Measurements from ENCODE around the gene ROBO4. TPM values are rescaled to one million over a fixed set of nuclear protein-coding genes. Genes with fewer than 3 reads are reported as not detected.
A peak's percentile ranks its signal among the peaks of the same experiment; 100 is the strongest.

Gene ROBO4
- total and polyA plus RNA-seq, 2 of the 13 experiments (the other 11 are each of a cell fraction or from before 2014, with no cell fraction given) = 0.07 to 1.1 TPM

DNA sequence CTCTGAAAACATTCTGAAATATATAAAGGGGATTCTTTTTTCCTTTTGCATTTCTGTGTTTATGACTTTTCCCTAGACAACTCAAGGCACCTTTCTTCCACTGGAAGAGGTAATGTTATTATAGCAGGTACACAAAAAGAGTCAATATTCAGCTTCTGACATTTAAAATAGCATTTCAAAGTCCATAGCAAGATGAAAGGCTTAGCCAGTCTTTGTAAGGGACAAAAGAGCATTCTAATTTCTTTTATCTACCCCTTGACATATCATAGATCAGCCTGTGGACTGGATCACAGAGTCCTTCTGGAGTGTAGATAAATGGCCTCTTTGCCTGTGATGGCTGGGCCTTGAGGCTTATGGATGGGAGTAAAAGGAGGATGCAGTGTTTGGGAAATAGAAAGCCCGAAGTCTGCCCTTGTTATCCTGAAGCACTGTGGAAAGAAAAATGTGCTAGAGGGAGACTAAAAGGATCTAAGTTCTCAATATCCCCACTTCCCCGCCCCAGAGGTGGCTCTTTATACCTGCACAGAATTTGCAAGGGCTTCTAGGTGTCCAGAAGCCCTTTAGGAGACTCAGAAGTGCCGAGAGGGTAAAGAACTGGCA is 39.8 kb upstream of the ROBO4 start (continued):
- TF ChIP-seq PAWR (CRISPR knock-in tag; IDR thresholded peaks at IDR 0.05; ENCODE audit: borderline replicate concordance) = no peak
- TF ChIP-seq FOSL1 (CRISPR knock-in tag; IDR thresholded peaks at IDR 0.05; ENCODE audit: borderline replicate concordance) = no peak
- TF ChIP-seq, protein P1, sequence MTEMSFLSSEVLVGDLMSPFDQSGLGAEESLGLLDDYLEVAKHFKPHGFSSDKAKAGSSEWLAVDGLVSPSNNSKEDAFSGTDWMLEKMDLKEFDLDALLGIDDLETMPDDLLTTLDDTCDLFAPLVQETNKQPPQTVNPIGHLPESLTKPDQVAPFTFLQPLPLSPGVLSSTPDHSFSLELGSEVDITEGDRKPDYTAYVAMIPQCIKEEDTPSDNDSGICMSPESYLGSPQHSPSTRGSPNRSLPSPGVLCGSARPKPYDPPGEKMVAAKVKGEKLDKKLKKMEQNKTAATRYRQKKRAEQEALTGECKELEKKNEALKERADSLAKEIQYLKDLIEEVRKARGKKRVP (CRISPR knock-in tag; IDR thresholded peaks at IDR 0.05) = no peak
- TF ChIP-seq, protein P2, sequence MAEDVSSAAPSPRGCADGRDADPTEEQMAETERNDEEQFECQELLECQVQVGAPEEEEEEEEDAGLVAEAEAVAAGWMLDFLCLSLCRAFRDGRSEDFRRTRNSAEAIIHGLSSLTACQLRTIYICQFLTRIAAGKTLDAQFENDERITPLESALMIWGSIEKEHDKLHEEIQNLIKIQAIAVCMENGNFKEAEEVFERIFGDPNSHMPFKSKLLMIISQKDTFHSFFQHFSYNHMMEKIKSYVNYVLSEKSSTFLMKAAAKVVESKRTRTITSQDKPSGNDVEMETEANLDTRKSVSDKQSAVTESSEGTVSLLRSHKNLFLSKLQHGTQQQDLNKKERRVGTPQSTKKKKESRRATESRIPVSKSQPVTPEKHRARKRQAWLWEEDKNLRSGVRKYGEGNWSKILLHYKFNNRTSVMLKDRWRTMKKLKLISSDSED (CRISPR knock-in tag; IDR thresholded peaks at IDR 0.05) = no peak
- TF ChIP-seq GATA4 (IDR thresholded peaks at IDR 0.05; ENCODE audit: borderline replicate concordance, low read depth) = peak; percentile 39; the same call in 1 of the 2 replicates
- no peak for TF ChIP-seq GZF1 (CRISPR knock-in tag; IDR thresholded peaks at IDR 0.05)
- TF ChIP-seq ZNF878 (CRISPR knock-in tag; IDR thresholded peaks at IDR 0.05) = no peak
- TF ChIP-seq JUNB (CRISPR knock-in tag; IDR thresholded peaks at IDR 0.05; ENCODE audit: borderline replicate concordance) = no peak
- TF ChIP-seq MED8 (CRISPR knock-in tag; IDR thresholded peaks at IDR 0.05; ENCODE audit: insufficient replicate concordance) = no peak
- TF ChIP-seq, protein P3, sequence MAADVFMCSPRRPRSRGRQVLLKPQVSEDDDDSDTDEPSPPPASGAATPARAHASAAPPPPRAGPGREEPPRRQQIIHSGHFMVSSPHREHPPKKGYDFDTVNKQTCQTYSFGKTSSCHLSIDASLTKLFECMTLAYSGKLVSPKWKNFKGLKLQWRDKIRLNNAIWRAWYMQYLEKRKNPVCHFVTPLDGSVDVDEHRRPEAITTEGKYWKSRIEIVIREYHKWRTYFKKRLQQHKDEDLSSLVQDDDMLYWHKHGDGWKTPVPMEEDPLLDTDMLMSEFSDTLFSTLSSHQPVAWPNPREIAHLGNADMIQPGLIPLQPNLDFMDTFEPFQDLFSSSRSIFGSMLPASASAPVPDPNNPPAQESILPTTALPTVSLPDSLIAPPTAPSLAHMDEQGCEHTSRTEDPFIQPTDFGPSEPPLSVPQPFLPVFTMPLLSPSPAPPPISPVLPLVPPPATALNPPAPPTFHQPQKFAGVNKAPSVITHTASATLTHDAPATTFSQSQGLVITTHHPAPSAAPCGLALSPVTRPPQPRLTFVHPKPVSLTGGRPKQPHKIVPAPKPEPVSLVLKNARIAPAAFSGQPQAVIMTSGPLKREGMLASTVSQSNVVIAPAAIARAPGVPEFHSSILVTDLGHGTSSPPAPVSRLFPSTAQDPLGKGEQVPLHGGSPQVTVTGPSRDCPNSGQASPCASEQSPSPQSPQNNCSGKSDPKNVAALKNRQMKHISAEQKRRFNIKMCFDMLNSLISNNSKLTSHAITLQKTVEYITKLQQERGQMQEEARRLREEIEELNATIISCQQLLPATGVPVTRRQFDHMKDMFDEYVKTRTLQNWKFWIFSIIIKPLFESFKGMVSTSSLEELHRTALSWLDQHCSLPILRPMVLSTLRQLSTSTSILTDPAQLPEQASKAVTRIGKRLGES (CRISPR knock-in tag; IDR thresholded peaks at IDR 0.05; ENCODE audit: borderline replicate concordance) = no peak
- no peak for TF ChIP-seq ZNF329 (CRISPR knock-in tag; IDR thresholded peaks at IDR 0.05; ENCODE audit: low read depth)
- TF ChIP-seq ZNF550 (CRISPR knock-in tag; IDR thresholded peaks at IDR 0.05; ENCODE audit: borderline replicate concordance) = no peak
- TF ChIP-seq RARA (CRISPR knock-in tag; IDR thresholded peaks at IDR 0.05) = no peak; the same call in 1 of the 2 replicates
- TF ChIP-seq ZFP36L2 (CRISPR knock-in tag; IDR thresholded peaks at IDR 0.05) = no peak
- TF ChIP-seq, protein P4, sequence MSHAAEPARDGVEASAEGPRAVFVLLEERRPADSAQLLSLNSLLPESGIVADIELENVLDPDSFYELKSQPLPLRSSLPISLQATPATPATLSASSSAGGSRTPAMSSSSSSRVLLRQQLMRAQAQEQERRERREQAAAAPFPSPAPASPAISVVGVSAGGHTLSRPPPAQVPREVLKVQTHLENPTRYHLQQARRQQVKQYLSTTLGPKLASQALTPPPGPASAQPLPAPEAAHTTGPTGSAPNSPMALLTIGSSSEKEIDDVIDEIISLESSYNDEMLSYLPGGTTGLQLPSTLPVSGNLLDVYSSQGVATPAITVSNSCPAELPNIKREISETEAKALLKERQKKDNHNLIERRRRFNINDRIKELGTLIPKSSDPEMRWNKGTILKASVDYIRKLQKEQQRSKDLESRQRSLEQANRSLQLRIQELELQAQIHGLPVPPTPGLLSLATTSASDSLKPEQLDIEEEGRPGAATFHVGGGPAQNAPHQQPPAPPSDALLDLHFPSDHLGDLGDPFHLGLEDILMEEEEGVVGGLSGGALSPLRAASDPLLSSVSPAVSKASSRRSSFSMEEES (CRISPR knock-in tag; IDR thresholded peaks at IDR 0.05) = no peak
- TF ChIP-seq EP300 (IDR thresholded peaks at IDR 0.05; ENCODE audit: low read depth in 2 of 2, low read length in 2 of 2) = peak in 1 of 2 experiments; percentile 78; a peak in 2 of 4 replicates
- peak; percentile 35; the same call in 1 of the 2 replicates for TF ChIP-seq EP300 (CRISPR knock-in tag; IDR thresholded peaks at IDR 0.05; ENCODE audit: borderline replicate concordance)
- no peak for TF ChIP-seq ATRX (CRISPR knock-in tag; IDR thresholded peaks at IDR 0.05; ENCODE audit: borderline replicate concordance)
- TF ChIP-seq, protein P5, sequence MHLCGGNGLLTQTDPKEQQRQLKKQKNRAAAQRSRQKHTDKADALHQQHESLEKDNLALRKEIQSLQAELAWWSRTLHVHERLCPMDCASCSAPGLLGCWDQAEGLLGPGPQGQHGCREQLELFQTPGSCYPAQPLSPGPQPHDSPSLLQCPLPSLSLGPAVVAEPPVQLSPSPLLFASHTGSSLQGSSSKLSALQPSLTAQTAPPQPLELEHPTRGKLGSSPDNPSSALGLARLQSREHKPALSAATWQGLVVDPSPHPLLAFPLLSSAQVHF (CRISPR knock-in tag; IDR thresholded peaks at IDR 0.05) = no peak
- TF ChIP-seq NPAS2 (CRISPR knock-in tag; IDR thresholded peaks at IDR 0.05; ENCODE audit: borderline replicate concordance) = no peak
- TF ChIP-seq ELF4 (CRISPR knock-in tag; IDR thresholded peaks at IDR 0.05; ENCODE audit: borderline replicate concordance) = no peak
- no peak for TF ChIP-seq MYC (CRISPR knock-in tag; IDR thresholded peaks at IDR 0.05; ENCODE audit: borderline replicate concordance)
- TF ChIP-seq POLR2AphosphoS2 (IDR thresholded peaks at IDR 0.05; ENCODE audit: low read depth, low read length) = no peak

Measured in HepG2 (cell line).